H1 (cell line): ENCODE measurements around the gene KLF2.

Experiments
- CBX5 ChIP-seq: fragments of 300-800, 300-1000 bp; sonication (generic); IDR thresholded peaks from 2 replicates; pipeline ENCODE4 v1.7.1; 2016; ENCODE audit warnings: antibody characterized with exemption, low read length, low read depth
- KDM4A ChIP-seq: IDR thresholded peaks from one replicate; pipeline ENCODE4 v1.7.1; 2012; ENCODE audit warnings: low read depth, mild to moderate bottlenecking, moderate library complexity, low read length, inconsistent platforms; ENCODE audit not compliant: severe bottlenecking
- KDM5A ChIP-seq: fragments of 200-600 bp; IDR thresholded peaks from 2 replicates; pipeline ENCODE4 v1.7.1; 2012; ENCODE audit warnings: mild to moderate bottlenecking, low read length, inconsistent platforms, mixed read lengths
- RBBP5 ChIP-seq: IDR thresholded peaks from 2 replicates; pipeline ENCODE4 v1.7.1; 2012; ENCODE audit warnings: low read depth, mild to moderate bottlenecking, inconsistent platforms, low read length, moderate library complexity, borderline replicate concordance
- RFX5 ChIP-seq: IDR thresholded peaks from 2 replicates; pipeline ENCODE4 v1.6.1; 2011; ENCODE audit warnings: low read depth, low read length, improper control_type of control experiment, borderline replicate concordance
- TAF1 ChIP-seq: IDR thresholded peaks from 2 replicates; pipeline ENCODE4 v1.6.1; 2011; ENCODE audit warnings: mild to moderate bottlenecking, low read depth, low read length
- YY1 ChIP-seq: IDR thresholded peaks from 2 replicates; pipeline ENCODE4 v1.6.1; 2011; ENCODE audit warnings: low read depth, mild to moderate bottlenecking, low read length
- TF ChIP-seq, protein P1 (sequence below): fragments of 300-600 bp; sonication (generic); IDR thresholded peaks from 2 replicates; pipeline ENCODE4 v1.7.1; 2012; ENCODE audit warnings: low read length, moderate library complexity, mild to moderate bottlenecking, inconsistent platforms; ENCODE audit not compliant: insufficient replicate concordance
- TF ChIP-seq, protein P2 (sequence below), 3 experiments: IDR thresholded peaks; 1 replicate in 2 of 3; 2 replicates in 1 of 3; pipeline versions ENCODE4 v1.5.1 to v1.6.1; 2011; ENCODE audit warnings: low read length in 3 of 3, mild to moderate bottlenecking in 3 of 3, inconsistent platforms in 2 of 3, low read depth in 1 of 3, moderate library complexity in 1 of 3; ENCODE audit not compliant: insufficient read depth in 1 of 3; ENCODE audit errors: control extremely low read depth in 1 of 3

DNA sequence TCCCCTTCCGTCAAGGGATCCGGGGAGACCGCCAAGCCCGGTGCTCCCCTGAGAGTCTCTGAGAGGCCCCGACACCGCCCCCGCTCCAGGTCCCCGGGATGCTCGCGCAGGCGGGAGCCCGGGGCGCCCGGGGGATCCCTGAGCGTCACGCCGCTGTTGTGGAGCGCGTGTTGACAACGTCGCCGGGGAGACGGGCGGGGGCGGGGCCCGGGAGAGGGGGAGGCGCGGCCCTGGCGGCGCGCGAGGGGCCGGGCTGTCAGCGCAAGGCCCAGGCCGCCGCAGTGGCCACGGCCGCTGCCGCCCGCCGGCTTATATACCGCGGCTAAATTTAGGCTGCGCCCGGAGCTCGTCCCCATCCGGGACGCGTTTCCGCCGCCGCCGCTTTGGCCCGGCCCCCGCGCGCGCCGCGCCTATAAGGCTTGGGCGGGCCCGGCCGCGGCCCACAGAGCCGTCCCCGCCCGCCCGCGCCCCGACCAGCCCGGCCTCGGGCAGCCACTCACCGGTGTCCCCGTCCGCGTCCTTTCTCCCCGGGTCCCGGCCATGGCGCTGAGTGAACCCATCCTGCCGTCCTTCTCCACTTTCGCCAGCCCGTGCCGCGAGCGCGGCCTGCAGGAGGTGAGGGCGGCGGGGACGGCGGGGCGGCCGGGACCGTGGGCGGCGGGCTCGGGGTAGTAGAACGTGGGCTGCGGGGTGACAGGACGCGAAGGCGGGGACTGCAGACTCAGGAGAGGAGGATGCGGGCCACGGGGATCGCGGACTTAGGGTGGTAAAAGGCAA lies at the start of gene KLF2:
- TF ChIP-seq, protein P1, sequence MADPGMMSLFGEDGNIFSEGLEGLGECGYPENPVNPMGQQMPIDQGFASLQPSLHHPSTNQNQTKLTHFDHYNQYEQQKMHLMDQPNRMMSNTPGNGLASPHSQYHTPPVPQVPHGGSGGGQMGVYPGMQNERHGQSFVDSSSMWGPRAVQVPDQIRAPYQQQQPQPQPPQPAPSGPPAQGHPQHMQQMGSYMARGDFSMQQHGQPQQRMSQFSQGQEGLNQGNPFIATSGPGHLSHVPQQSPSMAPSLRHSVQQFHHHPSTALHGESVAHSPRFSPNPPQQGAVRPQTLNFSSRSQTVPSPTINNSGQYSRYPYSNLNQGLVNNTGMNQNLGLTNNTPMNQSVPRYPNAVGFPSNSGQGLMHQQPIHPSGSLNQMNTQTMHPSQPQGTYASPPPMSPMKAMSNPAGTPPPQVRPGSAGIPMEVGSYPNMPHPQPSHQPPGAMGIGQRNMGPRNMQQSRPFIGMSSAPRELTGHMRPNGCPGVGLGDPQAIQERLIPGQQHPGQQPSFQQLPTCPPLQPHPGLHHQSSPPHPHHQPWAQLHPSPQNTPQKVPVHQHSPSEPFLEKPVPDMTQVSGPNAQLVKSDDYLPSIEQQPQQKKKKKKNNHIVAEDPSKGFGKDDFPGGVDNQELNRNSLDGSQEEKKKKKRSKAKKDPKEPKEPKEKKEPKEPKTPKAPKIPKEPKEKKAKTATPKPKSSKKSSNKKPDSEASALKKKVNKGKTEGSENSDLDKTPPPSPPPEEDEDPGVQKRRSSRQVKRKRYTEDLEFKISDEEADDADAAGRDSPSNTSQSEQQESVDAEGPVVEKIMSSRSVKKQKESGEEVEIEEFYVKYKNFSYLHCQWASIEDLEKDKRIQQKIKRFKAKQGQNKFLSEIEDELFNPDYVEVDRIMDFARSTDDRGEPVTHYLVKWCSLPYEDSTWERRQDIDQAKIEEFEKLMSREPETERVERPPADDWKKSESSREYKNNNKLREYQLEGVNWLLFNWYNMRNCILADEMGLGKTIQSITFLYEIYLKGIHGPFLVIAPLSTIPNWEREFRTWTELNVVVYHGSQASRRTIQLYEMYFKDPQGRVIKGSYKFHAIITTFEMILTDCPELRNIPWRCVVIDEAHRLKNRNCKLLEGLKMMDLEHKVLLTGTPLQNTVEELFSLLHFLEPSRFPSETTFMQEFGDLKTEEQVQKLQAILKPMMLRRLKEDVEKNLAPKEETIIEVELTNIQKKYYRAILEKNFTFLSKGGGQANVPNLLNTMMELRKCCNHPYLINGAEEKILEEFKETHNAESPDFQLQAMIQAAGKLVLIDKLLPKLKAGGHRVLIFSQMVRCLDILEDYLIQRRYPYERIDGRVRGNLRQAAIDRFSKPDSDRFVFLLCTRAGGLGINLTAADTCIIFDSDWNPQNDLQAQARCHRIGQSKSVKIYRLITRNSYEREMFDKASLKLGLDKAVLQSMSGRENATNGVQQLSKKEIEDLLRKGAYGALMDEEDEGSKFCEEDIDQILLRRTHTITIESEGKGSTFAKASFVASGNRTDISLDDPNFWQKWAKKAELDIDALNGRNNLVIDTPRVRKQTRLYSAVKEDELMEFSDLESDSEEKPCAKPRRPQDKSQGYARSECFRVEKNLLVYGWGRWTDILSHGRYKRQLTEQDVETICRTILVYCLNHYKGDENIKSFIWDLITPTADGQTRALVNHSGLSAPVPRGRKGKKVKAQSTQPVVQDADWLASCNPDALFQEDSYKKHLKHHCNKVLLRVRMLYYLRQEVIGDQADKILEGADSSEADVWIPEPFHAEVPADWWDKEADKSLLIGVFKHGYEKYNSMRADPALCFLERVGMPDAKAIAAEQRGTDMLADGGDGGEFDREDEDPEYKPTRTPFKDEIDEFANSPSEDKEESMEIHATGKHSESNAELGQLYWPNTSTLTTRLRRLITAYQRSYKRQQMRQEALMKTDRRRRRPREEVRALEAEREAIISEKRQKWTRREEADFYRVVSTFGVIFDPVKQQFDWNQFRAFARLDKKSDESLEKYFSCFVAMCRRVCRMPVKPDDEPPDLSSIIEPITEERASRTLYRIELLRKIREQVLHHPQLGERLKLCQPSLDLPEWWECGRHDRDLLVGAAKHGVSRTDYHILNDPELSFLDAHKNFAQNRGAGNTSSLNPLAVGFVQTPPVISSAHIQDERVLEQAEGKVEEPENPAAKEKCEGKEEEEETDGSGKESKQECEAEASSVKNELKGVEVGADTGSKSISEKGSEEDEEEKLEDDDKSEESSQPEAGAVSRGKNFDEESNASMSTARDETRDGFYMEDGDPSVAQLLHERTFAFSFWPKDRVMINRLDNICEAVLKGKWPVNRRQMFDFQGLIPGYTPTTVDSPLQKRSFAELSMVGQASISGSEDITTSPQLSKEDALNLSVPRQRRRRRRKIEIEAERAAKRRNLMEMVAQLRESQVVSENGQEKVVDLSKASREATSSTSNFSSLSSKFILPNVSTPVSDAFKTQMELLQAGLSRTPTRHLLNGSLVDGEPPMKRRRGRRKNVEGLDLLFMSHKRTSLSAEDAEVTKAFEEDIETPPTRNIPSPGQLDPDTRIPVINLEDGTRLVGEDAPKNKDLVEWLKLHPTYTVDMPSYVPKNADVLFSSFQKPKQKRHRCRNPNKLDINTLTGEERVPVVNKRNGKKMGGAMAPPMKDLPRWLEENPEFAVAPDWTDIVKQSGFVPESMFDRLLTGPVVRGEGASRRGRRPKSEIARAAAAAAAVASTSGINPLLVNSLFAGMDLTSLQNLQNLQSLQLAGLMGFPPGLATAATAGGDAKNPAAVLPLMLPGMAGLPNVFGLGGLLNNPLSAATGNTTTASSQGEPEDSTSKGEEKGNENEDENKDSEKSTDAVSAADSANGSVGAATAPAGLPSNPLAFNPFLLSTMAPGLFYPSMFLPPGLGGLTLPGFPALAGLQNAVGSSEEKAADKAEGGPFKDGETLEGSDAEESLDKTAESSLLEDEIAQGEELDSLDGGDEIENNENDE: no peak
- TF ChIP-seq KDM5A: no peak
- TF ChIP-seq, protein P2, sequence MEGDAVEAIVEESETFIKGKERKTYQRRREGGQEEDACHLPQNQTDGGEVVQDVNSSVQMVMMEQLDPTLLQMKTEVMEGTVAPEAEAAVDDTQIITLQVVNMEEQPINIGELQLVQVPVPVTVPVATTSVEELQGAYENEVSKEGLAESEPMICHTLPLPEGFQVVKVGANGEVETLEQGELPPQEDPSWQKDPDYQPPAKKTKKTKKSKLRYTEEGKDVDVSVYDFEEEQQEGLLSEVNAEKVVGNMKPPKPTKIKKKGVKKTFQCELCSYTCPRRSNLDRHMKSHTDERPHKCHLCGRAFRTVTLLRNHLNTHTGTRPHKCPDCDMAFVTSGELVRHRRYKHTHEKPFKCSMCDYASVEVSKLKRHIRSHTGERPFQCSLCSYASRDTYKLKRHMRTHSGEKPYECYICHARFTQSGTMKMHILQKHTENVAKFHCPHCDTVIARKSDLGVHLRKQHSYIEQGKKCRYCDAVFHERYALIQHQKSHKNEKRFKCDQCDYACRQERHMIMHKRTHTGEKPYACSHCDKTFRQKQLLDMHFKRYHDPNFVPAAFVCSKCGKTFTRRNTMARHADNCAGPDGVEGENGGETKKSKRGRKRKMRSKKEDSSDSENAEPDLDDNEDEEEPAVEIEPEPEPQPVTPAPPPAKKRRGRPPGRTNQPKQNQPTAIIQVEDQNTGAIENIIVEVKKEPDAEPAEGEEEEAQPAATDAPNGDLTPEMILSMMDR (IDR thresholded peaks at IDR 0.05; ENCODE audit: control extremely low read depth in 1 of 3, insufficient read depth in 1 of 3, low read depth in 1 of 3, low read length in 3 of 3): no peak
- no peak for TF ChIP-seq RBBP5
- TF ChIP-seq YY1: no peak
- no peak for TF ChIP-seq RFX5
- TF ChIP-seq KDM4A: no peak
- no peak for TF ChIP-seq CBX5
- TF ChIP-seq TAF1: 0 out of 2 replicates have a peak, but pooled peaks have one; percentile 43
